Epithelial cell of esophagus (primary cell): ENCODE measurements around the gene CFAP77.

Experiments used
- DNase-seq: peaks from one replicate; pipeline ENCODE4 v3.0.0; 2010; ENCODE audit warnings: low read depth
- H3K4me3 ChIP-seq: 2 replicates; pipeline ENCODE4 v1.5.1; 2011; ENCODE audit warnings: mild to moderate bottlenecking, low read length, control low read depth
- TF ChIP-seq, protein P1 (sequence below): IDR thresholded peaks from 2 replicates; pipeline ENCODE4 v1.5.1; 2011; ENCODE audit warnings: low read depth, mild to moderate bottlenecking, low read length, control low read depth, inconsistent platforms; ENCODE audit not compliant: insufficient read depth; ENCODE audit errors: missing control alignments

CFAP77 gene

DNA sequence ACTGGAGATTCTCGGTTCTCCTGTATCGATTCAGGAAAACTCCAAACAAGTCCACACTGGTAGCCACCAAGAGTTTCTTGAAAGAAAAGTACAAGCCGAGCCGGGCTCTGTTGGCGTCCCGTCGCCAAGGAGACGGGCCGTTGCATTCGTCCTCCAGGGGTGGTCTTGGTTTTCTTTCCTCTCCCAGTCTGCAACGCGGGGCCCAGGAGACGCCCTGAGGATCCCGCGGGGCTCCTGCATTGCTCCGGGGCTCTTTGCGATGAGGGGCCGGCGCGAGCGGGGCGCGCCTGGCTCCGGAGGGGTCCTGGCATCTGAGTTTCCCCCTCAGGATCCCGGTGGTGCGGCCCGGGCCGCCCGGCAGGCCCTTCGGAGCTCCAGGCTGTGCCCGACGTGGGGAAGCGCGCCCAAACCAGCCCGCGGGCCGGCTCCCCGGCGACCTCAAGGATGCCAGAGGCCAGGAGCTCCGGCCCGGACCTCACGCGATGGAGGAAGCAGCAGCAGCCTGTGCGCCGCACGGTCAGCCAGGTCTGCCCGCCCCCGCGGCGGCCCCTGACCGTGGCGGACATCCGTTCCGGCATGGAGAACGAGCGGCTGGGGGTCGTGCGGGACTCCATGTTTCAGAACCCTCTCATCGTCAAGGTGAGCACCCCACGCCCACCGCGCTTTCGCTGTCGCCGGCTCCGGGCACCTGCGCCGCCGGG is at the start of gene CFAP77:
Gene CFAP77 (plus strand): TSS at position 384 of the 701 bp plus-strand sequence. CDS start 61 bp downstream, at position 445.
- DNase-seq = peak; percentile 71
- H3K4me3 ChIP-seq = peak within 1 kb of the TSS; percentile 26
- TF ChIP-seq, protein P1, sequence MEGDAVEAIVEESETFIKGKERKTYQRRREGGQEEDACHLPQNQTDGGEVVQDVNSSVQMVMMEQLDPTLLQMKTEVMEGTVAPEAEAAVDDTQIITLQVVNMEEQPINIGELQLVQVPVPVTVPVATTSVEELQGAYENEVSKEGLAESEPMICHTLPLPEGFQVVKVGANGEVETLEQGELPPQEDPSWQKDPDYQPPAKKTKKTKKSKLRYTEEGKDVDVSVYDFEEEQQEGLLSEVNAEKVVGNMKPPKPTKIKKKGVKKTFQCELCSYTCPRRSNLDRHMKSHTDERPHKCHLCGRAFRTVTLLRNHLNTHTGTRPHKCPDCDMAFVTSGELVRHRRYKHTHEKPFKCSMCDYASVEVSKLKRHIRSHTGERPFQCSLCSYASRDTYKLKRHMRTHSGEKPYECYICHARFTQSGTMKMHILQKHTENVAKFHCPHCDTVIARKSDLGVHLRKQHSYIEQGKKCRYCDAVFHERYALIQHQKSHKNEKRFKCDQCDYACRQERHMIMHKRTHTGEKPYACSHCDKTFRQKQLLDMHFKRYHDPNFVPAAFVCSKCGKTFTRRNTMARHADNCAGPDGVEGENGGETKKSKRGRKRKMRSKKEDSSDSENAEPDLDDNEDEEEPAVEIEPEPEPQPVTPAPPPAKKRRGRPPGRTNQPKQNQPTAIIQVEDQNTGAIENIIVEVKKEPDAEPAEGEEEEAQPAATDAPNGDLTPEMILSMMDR = no peak

- H3K4me3 ChIP-seq = no peak overlapping the region
- TF ChIP-seq, protein P1 = no peak
- no peak for DNase-seq
These were observed 45.9 kb upstream of the CFAP77 start for GRCh38 chr9:132364068-132364467.

DNA sequence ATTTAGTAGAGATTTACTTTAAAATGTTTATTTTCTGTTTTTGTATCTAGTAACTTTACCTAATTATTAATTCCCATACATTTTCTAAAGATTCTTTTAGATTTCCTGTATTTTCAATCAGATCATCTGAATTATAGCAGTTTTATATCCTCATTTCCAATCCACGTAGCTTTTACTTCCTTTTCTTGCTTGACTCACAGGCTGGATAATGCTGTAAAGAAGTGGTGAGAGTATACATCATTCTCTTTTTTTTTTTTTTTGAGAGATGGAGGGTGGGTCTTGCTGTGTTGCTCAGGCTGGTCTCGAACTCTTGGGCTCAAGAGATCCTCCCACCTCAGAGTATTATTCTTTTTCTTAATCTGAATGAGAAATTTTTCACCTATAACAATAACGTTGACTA is 44.0 kb upstream of the CFAP77 start:
- DNase-seq = no peak
- TF ChIP-seq, protein P1 = no peak
- no peak overlapping the region for H3K4me3 ChIP-seq

DNA sequence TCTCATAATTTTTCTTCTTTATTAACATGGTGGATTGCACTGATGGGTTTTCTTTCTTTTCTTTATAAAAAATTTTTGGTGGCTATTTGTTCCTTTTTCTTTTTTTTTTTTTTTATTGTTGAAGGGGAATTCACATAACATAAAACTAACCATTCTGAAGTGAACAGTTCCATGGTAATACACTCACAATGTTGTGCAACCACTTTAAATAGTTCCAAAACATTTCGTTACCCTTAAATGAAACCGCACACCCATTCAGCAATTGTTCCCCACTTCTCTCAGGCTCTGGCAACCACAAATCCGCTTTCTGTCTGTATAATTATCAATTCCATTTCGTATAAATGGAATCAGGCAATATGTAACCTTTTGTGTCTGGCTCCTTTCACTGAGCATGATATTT is 43.5 kb upstream of the CFAP77 start:
- TF ChIP-seq, protein P1 = no peak
- DNase-seq = no peak
- H3K4me3 ChIP-seq = no peak overlapping the region

DNA sequence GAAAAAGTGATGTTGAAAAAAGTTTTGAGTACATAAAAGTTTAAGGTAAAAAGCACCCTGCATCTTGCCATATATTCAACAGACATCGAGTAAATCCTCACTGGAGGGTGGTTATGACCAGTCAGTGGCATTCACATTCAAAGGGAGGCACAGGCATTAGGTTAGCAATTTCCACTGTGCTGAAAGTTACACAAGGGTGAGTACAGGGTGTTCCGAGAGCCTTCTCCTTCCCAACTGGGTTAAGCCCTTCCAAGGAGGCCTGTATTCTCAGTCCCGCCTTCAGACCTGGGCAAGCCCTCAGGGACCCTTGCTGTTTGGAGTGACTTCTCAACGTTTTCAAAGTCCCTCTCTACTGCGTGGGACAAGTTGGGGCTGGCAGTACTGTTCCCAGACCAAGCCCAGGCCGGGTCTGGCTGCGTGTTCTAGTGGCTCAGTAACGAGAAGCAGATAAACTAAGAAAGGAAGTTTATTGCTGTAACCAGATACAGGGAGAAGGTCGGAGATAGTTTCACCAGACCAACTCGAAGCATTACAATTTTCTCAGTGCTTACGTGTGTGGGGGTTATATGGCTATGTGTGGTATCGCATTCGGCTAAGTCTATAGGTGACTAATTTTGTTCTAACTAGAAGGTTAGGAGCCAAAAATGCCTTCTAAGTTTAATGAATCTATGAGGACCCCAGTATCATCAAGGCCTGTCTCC is 42.2 kb upstream of the CFAP77 start:
- TF ChIP-seq, protein P1 = no peak

DNA sequence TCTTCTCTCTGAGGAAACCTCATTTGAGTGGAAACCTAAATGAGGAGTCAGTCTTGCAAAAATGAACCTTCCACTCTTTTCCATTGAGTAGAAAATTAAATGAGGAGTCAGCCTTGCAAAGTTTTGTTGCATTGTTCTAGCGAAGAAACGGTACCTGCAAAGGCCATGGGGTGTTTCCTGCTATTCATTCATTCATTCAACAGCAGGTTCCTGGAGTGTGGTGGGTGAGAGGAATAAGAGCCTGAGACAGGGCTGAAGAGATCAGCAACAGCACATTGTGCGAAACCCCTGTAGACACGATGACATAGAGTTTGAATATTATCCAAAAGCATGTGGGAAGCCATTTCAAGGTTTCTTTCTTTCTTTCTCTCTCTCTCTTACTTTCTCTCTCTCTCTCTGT is 40.6 kb upstream of the CFAP77 start:
- no peak for DNase-seq
- no peak overlapping the region for H3K4me3 ChIP-seq
- TF ChIP-seq, protein P1 = no peak

More for the DNA sequence above, 42.2 kb upstream of the CFAP77 start:
- H3K4me3 ChIP-seq = no peak overlapping the region
- peak; percentile 20 for DNase-seq
